Epithelial cell of prostate (primary cell): Measurements from ENCODE around the gene LHPP.
A peak's percentile ranks its signal among the peaks of the same experiment; 100 is the strongest.

Source experiments
- DNase-seq: peaks from one replicate; pipeline ENCODE4 v3.0.0-alpha.2; 2011; ENCODE audit warnings: low read depth, low spot score
- H3K27ac ChIP-seq: fragments of 450-650 bp; 2 replicates; pipeline ENCODE4 v1.5.1; 2017; ENCODE audit warnings: mild to moderate bottlenecking

Gene LHPP

GRCh38 chr10:124629415-124629814 lies 167.8 kb downstream of the LHPP start:
- H3K27ac ChIP-seq = no peak overlapping the region
- no peak for DNase-seq

GRCh38 chr10:124629842-124630241 lies 168.2 kb downstream of the LHPP start:
- no peak overlapping the region for H3K27ac ChIP-seq
- DNase-seq = no peak

- no peak overlapping the region for H3K27ac ChIP-seq
These were observed 168.9 kb downstream of the LHPP start for GRCh38 chr10:124630551-124630950.

GRCh38 chr10:124632064-124632531 lies 170.5 kb downstream of the LHPP start:
- H3K27ac ChIP-seq = peak overlapping the region; percentile 73
- no peak for DNase-seq

More at GRCh38 chr10:124630551-124630950, 168.9 kb downstream of the LHPP start:
- no peak for DNase-seq

- peak overlapping the region; percentile 73 for H3K27ac ChIP-seq
- no peak for DNase-seq
These were observed 170.9 kb downstream of the LHPP start for GRCh38 chr10:124632566-124632965.

GRCh38 chr10:124636271-124636995 lies 174.8 kb downstream of the LHPP start:
- H3K27ac ChIP-seq = no peak overlapping the region

GRCh38 chr10:124637091-124637700 lies 175.6 kb downstream of the LHPP start:
- DNase-seq = no peak
- H3K27ac ChIP-seq = no peak overlapping the region

More at GRCh38 chr10:124636271-124636995, 174.8 kb downstream of the LHPP start:
- DNase-seq = no peak

- no peak for DNase-seq
- no peak overlapping the region for H3K27ac ChIP-seq
These were observed 176.1 kb downstream of the LHPP start for GRCh38 chr10:124637746-124638145.

GRCh38 chr10:124639206-124639605 lies 177.6 kb downstream of the LHPP start:
- H3K27ac ChIP-seq = no peak overlapping the region
- no peak for DNase-seq

GRCh38 chr10:124639646-124640045 lies 178.0 kb downstream of the LHPP start:
- no peak overlapping the region for H3K27ac ChIP-seq
- DNase-seq = no peak

GRCh38 chr10:124640056-124640455 lies 178.4 kb downstream of the LHPP start:
- no peak for DNase-seq
- no peak overlapping the region for H3K27ac ChIP-seq

- H3K27ac ChIP-seq = peak overlapping the region; percentile 5
- DNase-seq = no peak
These were observed 179.1 kb downstream of the LHPP start for GRCh38 chr10:124640538-124641231.

GRCh38 chr10:124641282-124642087 lies 179.9 kb downstream of the LHPP start:
- H3K27ac ChIP-seq = peak overlapping the region; percentile 5
- no peak for DNase-seq

GRCh38 chr10:124642088-124642710 lies 180.6 kb downstream of the LHPP start:
- no peak for DNase-seq
- H3K27ac ChIP-seq = no peak overlapping the region

- H3K27ac ChIP-seq = no peak overlapping the region
- no peak for DNase-seq
These were observed 181.8 kb downstream of the LHPP start for GRCh38 chr10:124643330-124644009.

- H3K27ac ChIP-seq = no peak overlapping the region
- no peak for DNase-seq
These were observed 182.6 kb downstream of the LHPP start for GRCh38 chr10:124644236-124644635.

- no peak overlapping the region for H3K27ac ChIP-seq
- no peak for DNase-seq
These were observed 183.3 kb downstream of the LHPP start for GRCh38 chr10:124644771-124645415.

GRCh38 chr10:124645467-124646095 lies 184.0 kb downstream of the LHPP start:
- DNase-seq = no peak
- no peak overlapping the region for H3K27ac ChIP-seq
